ENCODE measurements around the gene KRTAP4-16. TPM values are rescaled to one million over a fixed set of nuclear protein-coding genes. Genes with fewer than 3 reads are reported as not detected.

The KRTAP4-16 gene
- total RNA-seq, 4 donors from 2014 or later = not detected

DNA sequence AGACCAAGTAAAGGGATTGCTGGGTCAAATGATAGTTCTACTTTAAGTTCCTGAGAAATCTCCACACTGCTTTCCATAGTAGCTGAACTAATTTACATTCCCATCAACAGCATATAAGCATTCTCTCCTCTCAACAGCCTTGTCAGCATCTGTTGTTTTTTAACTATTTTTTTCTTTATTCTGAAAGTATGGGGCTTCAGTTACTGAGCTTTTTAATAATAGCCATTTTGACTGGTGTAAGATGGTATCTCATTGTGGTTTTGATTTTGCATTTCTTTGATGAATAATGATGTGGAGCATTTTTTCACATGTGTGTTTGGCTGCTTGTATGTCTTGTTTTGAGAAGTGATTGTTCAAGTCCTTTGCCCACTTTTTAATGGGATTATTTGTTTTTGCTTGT, 49.4 kb downstream of the KRTAP4-16 start:
- H3K27ac ChIP-seq = no peak overlapping the region
- DNase-seq = no peak
- TF ChIP-seq CTCF (IDR thresholded peaks at IDR 0.05) (no peak), POLR2A (IDR thresholded peaks at IDR 0.05) (no peak)
- no peaks in the 10 kb centered on the region for H3K9me3 ChIP-seq
- H3K4me1 ChIP-seq = no peaks in the 10 kb centered on the region
- H3K27me3 ChIP-seq = peaks cover 0 to 6% of the 10 kb centered on the region in 2 donors
- no peaks in the 10 kb centered on the region for H3K36me3 ChIP-seq
- no peak overlapping the region for H3K4me3 ChIP-seq

Other genes starting within 250 kb of the KRTAP4-16 start
- gene KRT12, start 235.0 kb downstream of the KRTAP4-16 start, total RNA-seq = 10 to 100 TPM in 1 of 4 donors, 1 to 10 TPM in 2, not detected in 1; 4.9 to 18.2 (median 9.1) TPM
- 100 to 1,000 TPM; 111 to 978 (median 820) TPM for gene KRT20, start 217.0 kb downstream of the KRTAP4-16 start, total RNA-seq
- 1 to 10 TPM in 2 of 4 donors, not detected in 2; 1.1 to 2.5 TPM for gene KRT23, start 164.6 kb downstream of the KRTAP4-16 start, total RNA-seq
- gene KRT39, start 135.3 kb downstream of the KRTAP4-16 start, total RNA-seq = not detected
- gene KRT40, start 117.9 kb downstream of the KRTAP4-16 start, total RNA-seq = 1 to 10 TPM in 1 of 4 donors, under 1 TPM in 2, not detected in 1; 0.88 to 1.0 (median 0.94) TPM
- gene KRTAP3-3, start 108.0 kb downstream of the KRTAP4-16 start, total RNA-seq = not detected
- gene KRTAP3-2, start 102.3 kb downstream of the KRTAP4-16 start, total RNA-seq = not detected
- not detected for gene KRTAP3-1, start 93.1 kb downstream of the KRTAP4-16 start, total RNA-seq
- not detected for gene KRTAP1-5, start 75.0 kb downstream of the KRTAP4-16 start, total RNA-seq
- not detected for gene KRTAP1-4, start 72.0 kb downstream of the KRTAP4-16 start, total RNA-seq
- not detected for gene KRTAP1-3, start 67.3 kb downstream of the KRTAP4-16 start, total RNA-seq
- gene KRTAP1-1, start 60.8 kb downstream of the KRTAP4-16 start, total RNA-seq = not detected
- gene KRTAP2-1, start 54.9 kb downstream of the KRTAP4-16 start, total RNA-seq = not detected
- not detected for gene KRTAP2-2, start 47.0 kb downstream of the KRTAP4-16 start, total RNA-seq
- not detected for gene KRTAP2-3, start 42.1 kb downstream of the KRTAP4-16 start, total RNA-seq
- gene KRTAP2-4, start 36.3 kb downstream of the KRTAP4-16 start, total RNA-seq = not detected
- gene KRTAP4-7, start 18.1 kb downstream of the KRTAP4-16 start, total RNA-seq = not detected
- not detected for gene KRTAP4-8, start 4.1 kb downstream of the KRTAP4-16 start, total RNA-seq
- not detected for gene KRTAP4-9, start 3.2 kb upstream of the KRTAP4-16 start, total RNA-seq
- not detected for gene KRTAP4-11, start 16.2 kb upstream of the KRTAP4-16 start, total RNA-seq
- not detected for gene KRTAP4-12, start 22.0 kb upstream of the KRTAP4-16 start, total RNA-seq
- gene KRTAP4-6, start 38.3 kb upstream of the KRTAP4-16 start, total RNA-seq = not detected
- not detected for gene KRTAP4-5, start 47.6 kb upstream of the KRTAP4-16 start, total RNA-seq
- not detected for gene KRTAP4-4, start 58.5 kb upstream of the KRTAP4-16 start, total RNA-seq
- not detected for gene KRTAP4-3, start 66.0 kb upstream of the KRTAP4-16 start, total RNA-seq
- not detected for gene KRTAP4-2, start 76.0 kb upstream of the KRTAP4-16 start, total RNA-seq
- gene KRTAP4-1, start 82.7 kb upstream of the KRTAP4-16 start, total RNA-seq = not detected
- not detected for gene KRTAP9-1, start 87.7 kb upstream of the KRTAP4-16 start, total RNA-seq
- gene KRTAP9-2, start 124.4 kb upstream of the KRTAP4-16 start, total RNA-seq = not detected
- not detected for gene KRTAP9-3, start 130.2 kb upstream of the KRTAP4-16 start, total RNA-seq
- gene KRTAP9-8, start 135.8 kb upstream of the KRTAP4-16 start, total RNA-seq = not detected
- gene KRTAP9-4, start 147.5 kb upstream of the KRTAP4-16 start, total RNA-seq = not detected
- not detected for gene KRTAP9-9, start 153.2 kb upstream of the KRTAP4-16 start, total RNA-seq
- not detected for gene KRTAP9-6, start 163.2 kb upstream of the KRTAP4-16 start, total RNA-seq
- gene KRTAP9-7, start 173.5 kb upstream of the KRTAP4-16 start, total RNA-seq = not detected
- gene KRTAP29-1, start 200.6 kb upstream of the KRTAP4-16 start, total RNA-seq = not detected
- gene KRTAP16-1, start 207.1 kb upstream of the KRTAP4-16 start, total RNA-seq = not detected
- not detected for gene KRTAP17-1, start 213.5 kb upstream of the KRTAP4-16 start, total RNA-seq
- gene KRT33A, start 248.6 kb upstream of the KRTAP4-16 start, total RNA-seq = not detected